H9 (cell line): ENCODE data around the gene IFRD2. TPM values are rescaled to one million over a fixed set of nuclear protein-coding genes. Genes with fewer than 3 reads are reported as not detected.
"Not testable (repeated sequence)": the region's sequence is repeated elsewhere in the genome, so short reads cannot be mapped to it uniquely, and the experiment has no call there.

Experiments used
- DNase-seq: peaks from one replicate; pipeline ENCODE4 v3.0.0-alpha.2; 2017
- H2AFZ ChIP-seq: one replicate; pipeline ENCODE4 v1.6.1; 2013; ENCODE audit warnings: mild to moderate bottlenecking, low read length, control low read depth, moderate library complexity
- H2AK5ac ChIP-seq: 2 replicates; pipeline ENCODE4 v1.6.1; 2013; ENCODE audit warnings: low read length, control low read depth, mixed read lengths; ENCODE audit not compliant: insufficient read length
- H2BK120ac ChIP-seq: one replicate; pipeline ENCODE4 v1.6.1; 2013; ENCODE audit warnings: low read depth, mild to moderate bottlenecking, low read length, control low read depth, inconsistent platforms; ENCODE audit not compliant: poor library complexity, severe bottlenecking
- H2BK12ac ChIP-seq: 2 replicates; pipeline ENCODE4 v1.6.1; 2013; ENCODE audit warnings: low read length, control low read depth, mixed read lengths, low read depth; ENCODE audit not compliant: insufficient read length
- H2BK15ac ChIP-seq: 2 replicates; pipeline ENCODE4 v1.6.1; 2013; ENCODE audit warnings: low read depth, low read length, control low read depth
- H2BK20ac ChIP-seq: one replicate; pipeline ENCODE4 v1.6.1; 2013; ENCODE audit warnings: low read depth, mild to moderate bottlenecking, low read length, control low read depth, inconsistent platforms; ENCODE audit not compliant: poor library complexity, severe bottlenecking
- H2BK5ac ChIP-seq: 2 replicates; pipeline ENCODE4 v1.6.1; 2013; ENCODE audit warnings: low read length, control low read depth, mixed read lengths; ENCODE audit not compliant: insufficient read length
- H3K14ac ChIP-seq: 2 replicates; pipeline ENCODE4 v1.6.1; 2013; ENCODE audit warnings: low read length, control low read depth; ENCODE audit not compliant: insufficient read depth
- H3K18ac ChIP-seq: 2 replicates; pipeline ENCODE4 v1.6.1; 2013; ENCODE audit warnings: low read depth, mild to moderate bottlenecking, mixed read lengths, low read length, control low read depth; ENCODE audit not compliant: insufficient read length
- H3K23ac ChIP-seq: 2 replicates; pipeline ENCODE4 v1.6.1; 2013; ENCODE audit warnings: low read length, control low read depth, mixed read lengths, low read depth; ENCODE audit not compliant: insufficient read length
- H3K23me2 ChIP-seq: 2 replicates; pipeline ENCODE4 v1.6.1; 2013; ENCODE audit warnings: low read depth, mild to moderate bottlenecking, mixed read lengths, low read length, control low read depth; ENCODE audit not compliant: insufficient read length, poor library complexity, severe bottlenecking
- H3K27ac ChIP-seq: 2 replicates; pipeline ENCODE4 v1.5.1; 2013; ENCODE audit warnings: low read length, control low read depth, mixed read lengths, low read depth; ENCODE audit not compliant: insufficient read length
- H3K27me3 ChIP-seq: 2 replicates; pipeline ENCODE4 v1.6.1; 2013; ENCODE audit warnings: low read length, control low read depth, inconsistent platforms; ENCODE audit not compliant: insufficient read depth
- H3K4ac ChIP-seq: 2 replicates; pipeline ENCODE4 v1.6.1; 2013; ENCODE audit warnings: low read depth, mild to moderate bottlenecking, control low read depth, inconsistent platforms, low read length, moderate library complexity
- H3K4me1 ChIP-seq: 2 replicates; pipeline ENCODE4 v1.6.1; 2013; ENCODE audit warnings: low read length, control low read depth, inconsistent platforms; ENCODE audit not compliant: insufficient read depth
- H3K4me2 ChIP-seq: 2 replicates; pipeline ENCODE4 v1.6.1; 2013; ENCODE audit warnings: low read length, control low read depth, mixed read lengths; ENCODE audit not compliant: insufficient read length, insufficient read depth
- H3K56ac ChIP-seq: 2 replicates; pipeline ENCODE4 v1.6.1; 2013; ENCODE audit warnings: low read depth, mild to moderate bottlenecking, mixed read lengths, low read length, control low read depth; ENCODE audit not compliant: insufficient read length
- H3K79me1 ChIP-seq: 2 replicates; pipeline ENCODE4 v1.6.1; 2013; ENCODE audit warnings: low read depth, mild to moderate bottlenecking, moderate library complexity, low read length, control low read depth, inconsistent platforms; ENCODE audit not compliant: insufficient read depth, poor library complexity, severe bottlenecking
- H3K79me2 ChIP-seq: 2 replicates; pipeline ENCODE4 v1.6.1; 2013; ENCODE audit warnings: low read length, control low read depth, inconsistent platforms; ENCODE audit not compliant: insufficient read depth
- H3K9ac ChIP-seq: 2 replicates; pipeline ENCODE4 v1.6.1; 2013; ENCODE audit warnings: low read length, control low read depth, mixed read lengths; ENCODE audit not compliant: insufficient read length; ENCODE audit errors: extremely low read depth
- H3K9me3 ChIP-seq: one replicate; pipeline ENCODE4 v1.6.1; 2013; ENCODE audit warnings: low read depth, low read length, inconsistent platforms; ENCODE audit not compliant: control insufficient read depth
- H3T11ph ChIP-seq: one replicate; pipeline ENCODE4 v1.6.1; 2013; ENCODE audit warnings: mild to moderate bottlenecking, low read length, control low read depth, inconsistent platforms
- H4K20me1 ChIP-seq: one replicate; pipeline ENCODE4 v1.6.1; 2013; ENCODE audit not compliant: control insufficient read depth, insufficient read length, insufficient read depth
- H4K5ac ChIP-seq: 2 replicates; pipeline ENCODE4 v1.6.1; 2013; ENCODE audit warnings: low read depth, mild to moderate bottlenecking, mixed read lengths, low read length, control low read depth; ENCODE audit not compliant: insufficient read length
- H4K8ac ChIP-seq: replicated peaks from 2 replicates; pipeline ENCODE4 v1.6.1; 2013; ENCODE audit warnings: low read length, control low read depth, mixed read lengths, low read depth; ENCODE audit not compliant: insufficient read length
- H4K91ac ChIP-seq: 2 replicates; pipeline ENCODE4 v1.6.1; 2013; ENCODE audit warnings: low read depth, mild to moderate bottlenecking, moderate library complexity, mixed read lengths, low read length, control low read depth; ENCODE audit not compliant: insufficient read length
- H3K27ac Mint-ChIP-seq, 3 experiments: 2 replicates in 2 of 3; 3 replicates in 1 of 3; pipeline ENCODE4 v1.8.0; 2020 to 2021; ENCODE audit warnings: mixed read lengths in 3 of 3, mild to moderate bottlenecking in 1 of 3, moderate library complexity in 1 of 3
- H3K27me3 Mint-ChIP-seq: 2 replicates; pipeline ENCODE4 v1.8.0; 2021; ENCODE audit warnings: low read depth, mild to moderate bottlenecking, moderate library complexity, mixed read lengths
- H3K36me3 Mint-ChIP-seq, 3 experiments: 2 replicates in 2 of 3; 3 replicates in 1 of 3; pipeline ENCODE4 v1.8.0; 2020 to 2021; ENCODE audit warnings: low read depth in 3 of 3, mixed read lengths in 3 of 3; ENCODE audit not compliant: insufficient read depth in 1 of 3
- H3K4me1 Mint-ChIP-seq, 2 experiments: 2 replicates each; pipeline ENCODE4 v1.8.0; 2020; ENCODE audit warnings: mixed read lengths in 2 of 2
- H3K4me3 Mint-ChIP-seq, 2 experiments: 2 replicates in 1 of 2; 3 replicates in 1 of 2; pipeline ENCODE4 v1.8.0; 2020 to 2021; ENCODE audit warnings: mild to moderate bottlenecking in 2 of 2, mixed read lengths in 2 of 2, moderate library complexity in 1 of 2
- H3K9me3 Mint-ChIP-seq, 2 experiments: 2 replicates in 1 of 2; 3 replicates in 1 of 2; pipeline ENCODE4 v1.8.0; 2020; ENCODE audit warnings: mild to moderate bottlenecking in 2 of 2, mixed read lengths in 2 of 2, moderate library complexity in 1 of 2
- CTCF ChIP-seq: fragments of 200-600 bp; sonication (generic); conservative IDR thresholded peaks from 3 replicates; pipeline ENCODE4 v1.8.0; 2021; ENCODE audit warnings: antibody characterized with exemption, mild to moderate bottlenecking
- WGBS: extraction: QIAGEN DNeasy Blood & Tissue Kit; methylation state at CpG from one replicate; pipeline ENCODE4 v1.1.7; 2013; ENCODE audit warnings: missing lambda C conversion rate, low lambda C conversion rate, mixed read lengths; ENCODE audit not compliant: insufficient read length; ENCODE audit errors: extremely low coverage; 5-methylcytosine and 5-hydroxymethylcytosine counted together
- total RNA-seq: library from RNA; stranded (reverse); gene quantifications from 2 replicates; pipeline ENCODE4 v1.2.1, GENCODE V29; 2021

Gene IFRD2
- total RNA-seq, 1 experiment from 2014 or later: 109 TPM

GRCh38 chr3:50272911-50273688, 19.1 kb downstream of the IFRD2 start:
- peaks cover 2% of the 10 kb centered on the region; the same call in 1 of the 2 replicates for H3K4me1 ChIP-seq
- peak overlapping the region; percentile 51 to 68; a peak in 4 of 5 replicates for H3K4me3 Mint-ChIP-seq

GRCh38 chr3:50272538-50272910, 19.7 kb downstream of the IFRD2 start:
- not testable (repeated sequence) for H2BK5ac ChIP-seq, H2AK5ac ChIP-seq, H4K8ac ChIP-seq, H2AFZ ChIP-seq, H3K23ac ChIP-seq, H3K4me2 ChIP-seq, H3K9me3 ChIP-seq, H3K79me2 ChIP-seq, H2BK15ac ChIP-seq, H4K20me1 ChIP-seq, H3T11ph ChIP-seq, H3K27ac ChIP-seq, H3K9me3 Mint-ChIP-seq, H4K91ac ChIP-seq, H3K79me1 ChIP-seq, H3K4ac ChIP-seq, H2BK20ac ChIP-seq, H4K5ac ChIP-seq, H3K14ac ChIP-seq, DNase-seq, H3K18ac ChIP-seq, H2BK12ac ChIP-seq, H3K36me3 Mint-ChIP-seq, H3K56ac ChIP-seq, H2BK120ac ChIP-seq, H3K4me1 ChIP-seq, H3K9ac ChIP-seq
- peaks cover 40 to 52% of the 10 kb centered on the region in 2 experiments for H3K4me1 Mint-ChIP-seq
- 0 out of 5 replicates have a peak overlapping the region, but pooled peaks of 1 of the 2 experiments have one; percentile 68 for H3K4me3 Mint-ChIP-seq
- H3K27me3 Mint-ChIP-seq: peaks cover 51% of the 10 kb centered on the region
- peaks cover 16% of the 10 kb centered on the region; the same call in 1 of the 2 replicates for H3K27me3 ChIP-seq
- peak overlapping the region in 1 of 3 experiments; percentile 59; a peak in 1 of 7 replicates for H3K27ac Mint-ChIP-seq
- no CpG with 5 or more reads among the region's 10 CpGs for WGBS
- H3K23me2 ChIP-seq: peaks cover 10% of the 10 kb centered on the region

More at GRCh38 chr3:50272911-50273688, 19.1 kb downstream of the IFRD2 start:
- peak; percentile 99 for TF ChIP-seq CTCF
- no peaks in the 10 kb centered on the region; a peak in 1 of 5 replicates for H3K9me3 Mint-ChIP-seq
- no peaks in the 10 kb centered on the region for H4K20me1 ChIP-seq
- H3K79me2 ChIP-seq: no peaks in the 10 kb centered on the region
- no CpG with 5 or more reads among the region's 61 CpGs for WGBS
- no peak overlapping the region for H3K56ac ChIP-seq
- no peak overlapping the region for H2BK20ac ChIP-seq
- no peak overlapping the region for H4K5ac ChIP-seq
- H2BK12ac ChIP-seq: no peak overlapping the region
- H3K4me2 ChIP-seq: peak overlapping the region; percentile 35
- no peaks in the 10 kb centered on the region for H3K9me3 ChIP-seq
- no peak overlapping the region for H2BK15ac ChIP-seq
- no peaks in the 10 kb centered on the region for H3K79me1 ChIP-seq
- no peak overlapping the region for H4K91ac ChIP-seq
- no peaks in the 10 kb centered on the region; a peak in 1 of 7 replicates for H3K36me3 Mint-ChIP-seq
- peaks cover 16% of the 10 kb centered on the region; the same call in 1 of the 2 replicates for H3K27me3 ChIP-seq
- H2BK5ac ChIP-seq: no peak overlapping the region
- no peak overlapping the region for H2AFZ ChIP-seq
- H3T11ph ChIP-seq: no peak overlapping the region
- peaks cover 55% of the 10 kb centered on the region for H3K27me3 Mint-ChIP-seq
- H3K9ac ChIP-seq: no peak overlapping the region
- H2AK5ac ChIP-seq: no peak overlapping the region
- H4K8ac ChIP-seq: no peak overlapping the region
- no peak overlapping the region for H3K4ac ChIP-seq
- H3K4me1 Mint-ChIP-seq: peaks cover 34 to 46% of the 10 kb centered on the region in 2 experiments
- no peak overlapping the region for H3K27ac ChIP-seq
- no peak overlapping the region for H3K18ac ChIP-seq
- no peak overlapping the region for H3K27ac Mint-ChIP-seq
- H3K23ac ChIP-seq: no peak overlapping the region
- H3K14ac ChIP-seq: no peak overlapping the region; the same call in 1 of the 2 replicates
- DNase-seq: peak; percentile 88
- H3K23me2 ChIP-seq: peaks cover 10% of the 10 kb centered on the region
- no peak overlapping the region for H2BK120ac ChIP-seq
